Smooth muscle cell (in vitro differentiated cells): Measurements from ENCODE around the gene DYNC2LI1. TPM values are rescaled to one million over a fixed set of nuclear protein-coding genes. Genes with fewer than 3 reads are reported as not detected.

Experiments
- DNase-seq: peaks from one replicate; lab custom pipeline; 2025; ENCODE audit not compliant: unreplicated experiment; lab: John Stamatoyannopoulos, UW
- H2AFZ ChIP-seq: fragments of 200-600 bp; sonication (generic); 2 replicates; pipeline ENCODE4 v1.6.0; 2016; ENCODE audit warnings: antibody characterized with exemption, low read depth, mild to moderate bottlenecking
- H3F3A ChIP-seq: fragments of 200-600 bp; sonication (generic); 2 replicates; pipeline ENCODE4 v1.6.0; 2017; ENCODE audit warnings: antibody characterized with exemption, low read depth
- H3K27ac ChIP-seq: fragments of 200-600 bp; sonication (generic); 2 replicates; pipeline ENCODE4 v1.5.1; 2016; ENCODE audit warnings: low read depth, mild to moderate bottlenecking
- H3K27me3 ChIP-seq: fragments of 200-600 bp; sonication (generic); 2 replicates; pipeline ENCODE4 v1.6.1; 2016; ENCODE audit warnings: low read depth, mild to moderate bottlenecking
- H3K36me3 ChIP-seq: fragments of 200-600 bp; sonication (generic); 2 replicates; pipeline ENCODE4 v1.5.1; 2016; ENCODE audit warnings: low read depth
- H3K4me1 ChIP-seq: fragments of 200-600 bp; sonication (generic); 2 replicates; pipeline ENCODE4 v1.5.1; 2016; ENCODE audit warnings: low read depth
- H3K4me2 ChIP-seq: fragments of 200-600 bp; sonication (generic); 2 replicates; pipeline ENCODE4 v1.6.0; 2016; ENCODE audit warnings: mild to moderate bottlenecking
- H3K4me3 ChIP-seq: fragments of 200-600 bp; sonication (generic); 2 replicates; pipeline ENCODE4 v1.5.1; 2016; ENCODE audit warnings: mild to moderate bottlenecking
- H3K79me2 ChIP-seq: fragments of 200-600 bp; sonication (generic); 2 replicates; pipeline ENCODE4 v1.6.0; 2016; ENCODE audit warnings: low read depth, mild to moderate bottlenecking
- H3K9ac ChIP-seq: fragments of 200-600 bp; sonication (generic); 2 replicates; pipeline ENCODE4 v1.6.0; 2016; ENCODE audit warnings: low read depth
- H3K9me3 ChIP-seq: fragments of 200-600 bp; sonication (generic); replicated peaks from 2 replicates; pipeline ENCODE4 v1.5.1; 2016; ENCODE audit warnings: low read depth
- H4K20me1 ChIP-seq: fragments of 200-600 bp; sonication (generic); 2 replicates; pipeline ENCODE4 v1.6.0; 2016; ENCODE audit warnings: low read depth
- CTCF ChIP-seq: fragments of 200-600 bp; sonication (generic); IDR thresholded peaks from 2 replicates; pipeline ENCODE4 v1.5.1; 2017; ENCODE audit warnings: borderline replicate concordance, mild to moderate bottlenecking, antibody characterized with exemption; ENCODE audit not compliant: insufficient read depth, poor library complexity, severe bottlenecking
- WGBS: methylation state at CpG from one replicate; pipeline ENCODE4 v1.1.7; 2016; ENCODE audit warnings: low lambda C conversion rate; 5-methylcytosine and 5-hydroxymethylcytosine counted together
- polyA plus RNA-seq: library from polyadenylated mRNA; unstranded; fragments of >200 nt; fragmentation: Nextera tagmentation; extraction: Ambion mirVana; gene quantifications from 2 replicates; pipeline ENCODE4 v1.2.1, GENCODE V29; 2016
- total RNA-seq: library from RNA; depleted of rRNA; stranded (reverse); fragments of >200 nt; gene quantifications from 2 replicates; pipeline ENCODE4 v1.2.3, GENCODE V29; 2014

Gene DYNC2LI1
- total and polyA plus RNA-seq, 2 experiments from 2014 or later = 22.0 to 46.7 TPM

- Histone ChIP-seq H3K4me2 (no peak overlapping the region), H2AFZ (no peak overlapping the region), H3K36me3 (no peaks in the 10 kb centered on the region), H3K79me2 (no peaks in the 10 kb centered on the region), H3K9ac (no peak overlapping the region), H3K27ac (no peak overlapping the region), H3K9me3 (no peaks in the 10 kb centered on the region), H3K27me3 (peaks cover 26% of the 10 kb centered on the region), H3F3A (no peaks in the 10 kb centered on the region), H3K4me3 (no peak overlapping the region), H4K20me1 (no peaks in the 10 kb centered on the region), H3K4me1 (no peaks in the 10 kb centered on the region)
- no peak for TF ChIP-seq CTCF
- WGBS = 95% methylated on average over 20 of the region's 21 CpGs
- no peak for DNase-seq
Measured at GRCh38 chr2:43852196-43852730, 78.4 kb downstream of the DYNC2LI1 start.

DNA sequence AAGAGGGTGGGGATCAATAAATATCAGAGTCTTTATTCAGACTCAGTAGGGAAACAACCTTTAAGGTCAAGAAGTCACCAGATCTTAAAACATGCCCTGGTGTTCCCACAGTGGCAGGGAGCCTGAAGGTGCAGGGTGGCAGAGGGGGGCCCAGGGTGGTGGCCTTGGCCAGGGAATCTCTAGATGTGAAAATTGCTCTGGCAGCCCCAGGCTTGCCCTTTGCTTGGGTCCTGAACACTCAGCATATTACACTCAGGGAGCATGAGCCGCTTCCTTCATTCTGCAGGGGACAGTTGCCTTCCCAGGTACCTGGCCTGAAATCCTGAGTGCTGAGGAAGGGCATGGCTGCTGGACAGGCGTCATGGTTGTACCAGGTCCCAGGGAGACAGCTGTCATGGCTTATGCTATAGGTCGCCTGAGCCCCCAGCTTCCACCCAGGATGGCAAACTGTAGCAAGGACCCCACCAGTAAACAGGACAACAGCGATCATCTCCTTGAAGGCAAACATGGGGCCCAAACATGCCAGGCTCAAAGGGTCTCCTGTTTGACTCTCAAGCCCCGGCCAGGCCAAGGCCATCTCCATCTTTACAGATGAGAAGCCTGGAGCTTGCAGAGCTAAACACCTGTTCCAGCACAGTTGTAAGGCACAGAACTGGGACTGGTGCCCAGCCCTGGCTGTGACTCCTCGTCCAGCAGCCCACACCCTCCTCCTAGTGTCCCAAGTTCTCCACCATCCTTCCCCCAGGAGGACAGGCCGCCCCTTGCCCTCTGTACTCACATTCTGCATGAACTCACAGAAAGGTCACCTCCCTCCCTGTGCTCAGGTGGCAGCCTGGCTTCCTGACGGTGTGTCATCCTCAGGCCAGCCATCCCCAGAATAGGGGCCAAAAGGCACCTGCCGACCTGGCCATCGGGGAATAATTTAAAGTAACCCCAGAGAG lies 79.6 kb downstream of the DYNC2LI1 start:
- Histone ChIP-seq H3K9me3 (no peaks in the 10 kb centered on the region), H3K27ac (no peak overlapping the region), H2AFZ (no peak overlapping the region), H3K4me2 (no peak overlapping the region), H3K4me1 (no peaks in the 10 kb centered on the region), H4K20me1 (no peaks in the 10 kb centered on the region), H3K4me3 (no peak overlapping the region), H3K79me2 (no peaks in the 10 kb centered on the region), H3F3A (no peaks in the 10 kb centered on the region), H3K36me3 (no peaks in the 10 kb centered on the region), H3K9ac (no peak overlapping the region), H3K27me3 (peaks cover 37% of the 10 kb centered on the region)
- TF ChIP-seq CTCF = no peak
- 90% methylated on average over 10 of the region's 10 CpGs for WGBS
- DNase-seq = no peak

GRCh38 chr2:43854671-43855070 lies 80.8 kb downstream of the DYNC2LI1 start:
- Histone ChIP-seq H3K9ac (no peak overlapping the region), H2AFZ (no peak overlapping the region), H4K20me1 (no peaks in the 10 kb centered on the region), H3K9me3 (no peaks in the 10 kb centered on the region), H3K4me3 (no peak overlapping the region), H3K4me1 (no peaks in the 10 kb centered on the region), H3K4me2 (no peak overlapping the region), H3K36me3 (no peaks in the 10 kb centered on the region), H3K27me3 (peaks cover 48% of the 10 kb centered on the region), H3F3A (no peaks in the 10 kb centered on the region), H3K79me2 (no peaks in the 10 kb centered on the region), H3K27ac (no peak overlapping the region)
- no peak for TF ChIP-seq CTCF
- no peak for DNase-seq
- WGBS = 83% methylated on average over 3 of the region's 3 CpGs
